Endodermal cell (in vitro differentiated cells): ENCODE results near the gene CELF4. TPM values are rescaled to one million over a fixed set of nuclear protein-coding genes. Genes with fewer than 3 reads are reported as not detected.

ENCODE experiments used
- DNase-seq: peaks from one replicate; pipeline ENCODE4 v3.0.0-alpha.2; 2017
- H3K27ac ChIP-seq: 2 replicates; pipeline ENCODE4 v1.5.1; 2013; ENCODE audit warnings: mild to moderate bottlenecking, low read depth, low read length, moderate library complexity
- H3K27me3 ChIP-seq: 2 replicates; pipeline ENCODE4 v1.6.1; 2013; ENCODE audit warnings: mild to moderate bottlenecking, low read length, moderate library complexity; ENCODE audit not compliant: insufficient read depth, control insufficient read depth, poor library complexity, severe bottlenecking
- H3K36me3 ChIP-seq: 2 replicates; pipeline ENCODE4 v1.7.0; 2013; ENCODE audit warnings: mild to moderate bottlenecking, low read length, moderate library complexity; ENCODE audit not compliant: control insufficient read depth, insufficient read depth
- H3K4me1 ChIP-seq: one replicate; pipeline ENCODE4 v1.7.0; 2013; ENCODE audit warnings: low read length; ENCODE audit not compliant: control insufficient read depth, insufficient read depth
- H3K4me3 ChIP-seq: 2 replicates; pipeline ENCODE4 v1.5.1; 2013; ENCODE audit warnings: mild to moderate bottlenecking, low read length, moderate library complexity
- H3K9ac ChIP-seq: 2 replicates; pipeline ENCODE4 v1.6.1; 2013; ENCODE audit warnings: mild to moderate bottlenecking, low read length, moderate library complexity; ENCODE audit not compliant: poor library complexity, severe bottlenecking; ENCODE audit errors: extremely low read depth
- H3K9me3 ChIP-seq: 2 replicates; pipeline ENCODE4 v1.6.1; 2013; ENCODE audit warnings: mild to moderate bottlenecking, low read length, moderate library complexity; ENCODE audit not compliant: control insufficient read depth
- H3K27ac Mint-ChIP-seq: 2 replicates; pipeline ENCODE4 v1.8.0; 2020; ENCODE audit warnings: mixed read lengths
- H3K27me3 Mint-ChIP-seq: 2 replicates; pipeline ENCODE4 v1.8.0; 2021; ENCODE audit warnings: mild to moderate bottlenecking, mixed read lengths; ENCODE audit not compliant: insufficient read depth
- H3K36me3 Mint-ChIP-seq: 2 replicates; pipeline ENCODE4 v1.8.0; 2020; ENCODE audit warnings: low read depth, mixed read lengths
- H3K4me1 Mint-ChIP-seq: 2 replicates; pipeline ENCODE4 v1.8.0; 2020; ENCODE audit warnings: mixed read lengths
- H3K4me3 Mint-ChIP-seq: 2 replicates; pipeline ENCODE4 v1.8.0; 2020; ENCODE audit warnings: mild to moderate bottlenecking, moderate library complexity, mixed read lengths
- H3K9me3 Mint-ChIP-seq: 2 replicates; pipeline ENCODE4 v1.8.0; 2020; ENCODE audit warnings: mild to moderate bottlenecking, mixed read lengths
- CTCF ChIP-seq: fragments of 200-600 bp; sonication (generic); conservative IDR thresholded peaks from 2 replicates; pipeline ENCODE4 v1.5.0; 2021; ENCODE audit warnings: antibody characterized with exemption, mild to moderate bottlenecking
- WGBS, 2 experiments: methylation state at CpG; one replicate each; pipeline versions ENCODE4 v1.1.5 to v1.1.7; 2013; ENCODE audit warnings: missing lambda C conversion rate in 2 of 2, mixed read lengths in 1 of 2; ENCODE audit not compliant: insufficient coverage in 1 of 2, insufficient read length in 1 of 2; 5-methylcytosine and 5-hydroxymethylcytosine counted together
- total RNA-seq, 2 donors: library from RNA; stranded (reverse); fragmentation: NEBNext Ultra II Directional in 1 of 2; extraction: Animal tissue kit (Norgen Biotek cat#: 25700) in 1 of 2; gene quantifications; 2 replicates in 1 of 2; 3 replicates in 1 of 2; pipeline ENCODE4 v1.2.1, GENCODE V29; 2021

The CELF4 gene
- total RNA-seq, 2 donors from 2014 or later, result 5.7 to 6.7 TPM

- Histone ChIP-seq H3K9me3 (no peaks in the 10 kb centered on the region), H3K27me3 (peaks cover 7% of the 10 kb centered on the region), H3K9ac (no peak overlapping the region), H3K36me3 (no peaks in the 10 kb centered on the region), H3K27ac (no peak overlapping the region), H3K4me3 (no peak overlapping the region), H3K4me1 (no peaks in the 10 kb centered on the region)
- WGBS, 2 experiments, result 18% methylated on average over 1 of the region's 1 CpG; no CpG with 5 or more reads in 1 of the 2 experiments
- DNase-seq, result no peak
- H3K36me3 Mint-ChIP-seq, result no peaks in the 10 kb centered on the region
- peaks cover 19% of the 10 kb centered on the region for H3K27me3 Mint-ChIP-seq
- H3K4me3 Mint-ChIP-seq, result no peak overlapping the region
- no peak for TF ChIP-seq CTCF
- H3K4me1 Mint-ChIP-seq, result no peaks in the 10 kb centered on the region
- no peak overlapping the region for H3K27ac Mint-ChIP-seq
- H3K9me3 Mint-ChIP-seq, result no peaks in the 10 kb centered on the region
Measured at GRCh38 chr18:37402735-37403099, 162.9 kb downstream of the CELF4 start.

GRCh38 chr18:37400802-37401201 is 164.8 kb downstream of the CELF4 start:
- H3K4me3 Mint-ChIP-seq, result no peak overlapping the region
- H3K4me1 Mint-ChIP-seq, result no peaks in the 10 kb centered on the region
- H3K4me3 ChIP-seq, result no peak overlapping the region
- WGBS, 2 experiments, result 73 to 91% methylated on average over 3 to 4 of the region's 4 CpGs
- H3K27ac Mint-ChIP-seq, result no peak overlapping the region
- no peaks in the 10 kb centered on the region for H3K36me3 Mint-ChIP-seq
- no peaks in the 10 kb centered on the region for H3K9me3 ChIP-seq
- no peak overlapping the region for H3K27ac ChIP-seq
- H3K4me1 ChIP-seq, result no peaks in the 10 kb centered on the region
- no peak overlapping the region for H3K9ac ChIP-seq
- peaks cover 18% of the 10 kb centered on the region for H3K27me3 ChIP-seq
- no peaks in the 10 kb centered on the region for H3K9me3 Mint-ChIP-seq
- H3K36me3 ChIP-seq, result no peaks in the 10 kb centered on the region
- H3K27me3 Mint-ChIP-seq, result peaks cover 33% of the 10 kb centered on the region
- no peak for TF ChIP-seq CTCF
- DNase-seq, result no peak

GRCh38 chr18:37398248-37398920 is 167.2 kb downstream of the CELF4 start:
- H3K27ac ChIP-seq, result no peak overlapping the region
- H3K9me3 Mint-ChIP-seq, result no peaks in the 10 kb centered on the region
- DNase-seq, result no peak
- peaks cover 32% of the 10 kb centered on the region for H3K27me3 ChIP-seq
- TF ChIP-seq CTCF, result no peak
- no peak overlapping the region for H3K9ac ChIP-seq
- H3K9me3 ChIP-seq, result no peaks in the 10 kb centered on the region
- peaks cover 55% of the 10 kb centered on the region for H3K27me3 Mint-ChIP-seq
- H3K4me1 ChIP-seq, result peaks cover 1% of the 10 kb centered on the region
- WGBS, 2 experiments, result 86 to 92% methylated on average over 9 to 14 of the region's 14 CpGs
- H3K36me3 ChIP-seq, result no peaks in the 10 kb centered on the region
- H3K4me3 ChIP-seq, result no peak overlapping the region
- no peak overlapping the region for H3K4me3 Mint-ChIP-seq
- H3K4me1 Mint-ChIP-seq, result peaks cover 4% of the 10 kb centered on the region
- no peak overlapping the region for H3K27ac Mint-ChIP-seq
- no peaks in the 10 kb centered on the region for H3K36me3 Mint-ChIP-seq
